Kidney epithelial cell (primary cell): ENCODE data around the gene YPEL1. TPM values are rescaled to one million over a fixed set of nuclear protein-coding genes. Genes with fewer than 3 reads are reported as not detected.
A peak's percentile ranks its signal among the peaks of the same experiment; 100 is the strongest.

Experiments used
- DNase-seq: peaks from one replicate; pipeline ENCODE4 v3.0.0-alpha.2; 2010; ENCODE audit warnings: low read depth
- H3K27me3 ChIP-seq: 2 replicates; pipeline ENCODE4 v1.6.0; 2011; ENCODE audit warnings: low read length; ENCODE audit not compliant: control insufficient read depth, insufficient read depth
- H3K36me3 ChIP-seq: 2 replicates; pipeline ENCODE4 v1.5.1; 2011; ENCODE audit warnings: low read length; ENCODE audit not compliant: control insufficient read depth, insufficient read depth
- H3K4me3 ChIP-seq: 2 replicates; pipeline ENCODE4 v1.5.1; 2011; ENCODE audit warnings: low read depth, mild to moderate bottlenecking, control low read depth, low read length
- total RNA-seq: library from RNA; depleted of rRNA; stranded (reverse); fragments of >200 nt; gene quantifications from 2 replicates; pipeline ENCODE4 v1.2.3, GENCODE V29; 2015
- TF ChIP-seq, protein P1 (sequence below): IDR thresholded peaks from 2 replicates; pipeline ENCODE4 v1.5.1; 2011; ENCODE audit warnings: mild to moderate bottlenecking, moderate library complexity, low read length, control low read depth, inconsistent platforms; ENCODE audit not compliant: insufficient read depth, poor library complexity, severe bottlenecking

YPEL1 gene
- total RNA-seq, 1 donor from 2014 or later: 4.9 TPM

DNA sequence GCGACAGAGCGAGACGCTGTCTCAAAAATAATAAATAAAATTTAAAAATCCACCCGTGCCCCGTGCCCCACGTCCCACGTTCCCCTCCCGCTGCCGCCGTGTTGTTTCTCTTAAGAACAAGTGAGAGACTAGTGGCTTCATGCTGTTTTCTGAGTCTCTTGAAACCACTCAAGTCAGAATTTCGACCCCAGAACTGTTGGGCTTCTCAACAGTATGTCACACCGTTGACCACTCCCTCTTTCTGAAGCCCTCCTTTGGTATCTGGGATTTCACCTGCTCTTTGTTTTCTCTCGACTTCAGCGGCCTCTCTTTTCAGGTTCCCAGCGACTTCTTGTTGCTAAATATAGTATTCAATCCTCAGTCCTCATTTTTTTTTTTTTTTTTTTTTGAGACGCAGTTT lies 68.8 kb downstream of the YPEL1 start:
- peak overlapping the region; percentile 76 for H3K4me3 ChIP-seq
- no peaks in the 10 kb centered on the region for H3K36me3 ChIP-seq
- no peak for DNase-seq
- no peaks in the 10 kb centered on the region for H3K27me3 ChIP-seq
- TF ChIP-seq, protein P1, sequence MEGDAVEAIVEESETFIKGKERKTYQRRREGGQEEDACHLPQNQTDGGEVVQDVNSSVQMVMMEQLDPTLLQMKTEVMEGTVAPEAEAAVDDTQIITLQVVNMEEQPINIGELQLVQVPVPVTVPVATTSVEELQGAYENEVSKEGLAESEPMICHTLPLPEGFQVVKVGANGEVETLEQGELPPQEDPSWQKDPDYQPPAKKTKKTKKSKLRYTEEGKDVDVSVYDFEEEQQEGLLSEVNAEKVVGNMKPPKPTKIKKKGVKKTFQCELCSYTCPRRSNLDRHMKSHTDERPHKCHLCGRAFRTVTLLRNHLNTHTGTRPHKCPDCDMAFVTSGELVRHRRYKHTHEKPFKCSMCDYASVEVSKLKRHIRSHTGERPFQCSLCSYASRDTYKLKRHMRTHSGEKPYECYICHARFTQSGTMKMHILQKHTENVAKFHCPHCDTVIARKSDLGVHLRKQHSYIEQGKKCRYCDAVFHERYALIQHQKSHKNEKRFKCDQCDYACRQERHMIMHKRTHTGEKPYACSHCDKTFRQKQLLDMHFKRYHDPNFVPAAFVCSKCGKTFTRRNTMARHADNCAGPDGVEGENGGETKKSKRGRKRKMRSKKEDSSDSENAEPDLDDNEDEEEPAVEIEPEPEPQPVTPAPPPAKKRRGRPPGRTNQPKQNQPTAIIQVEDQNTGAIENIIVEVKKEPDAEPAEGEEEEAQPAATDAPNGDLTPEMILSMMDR: no peak

DNA sequence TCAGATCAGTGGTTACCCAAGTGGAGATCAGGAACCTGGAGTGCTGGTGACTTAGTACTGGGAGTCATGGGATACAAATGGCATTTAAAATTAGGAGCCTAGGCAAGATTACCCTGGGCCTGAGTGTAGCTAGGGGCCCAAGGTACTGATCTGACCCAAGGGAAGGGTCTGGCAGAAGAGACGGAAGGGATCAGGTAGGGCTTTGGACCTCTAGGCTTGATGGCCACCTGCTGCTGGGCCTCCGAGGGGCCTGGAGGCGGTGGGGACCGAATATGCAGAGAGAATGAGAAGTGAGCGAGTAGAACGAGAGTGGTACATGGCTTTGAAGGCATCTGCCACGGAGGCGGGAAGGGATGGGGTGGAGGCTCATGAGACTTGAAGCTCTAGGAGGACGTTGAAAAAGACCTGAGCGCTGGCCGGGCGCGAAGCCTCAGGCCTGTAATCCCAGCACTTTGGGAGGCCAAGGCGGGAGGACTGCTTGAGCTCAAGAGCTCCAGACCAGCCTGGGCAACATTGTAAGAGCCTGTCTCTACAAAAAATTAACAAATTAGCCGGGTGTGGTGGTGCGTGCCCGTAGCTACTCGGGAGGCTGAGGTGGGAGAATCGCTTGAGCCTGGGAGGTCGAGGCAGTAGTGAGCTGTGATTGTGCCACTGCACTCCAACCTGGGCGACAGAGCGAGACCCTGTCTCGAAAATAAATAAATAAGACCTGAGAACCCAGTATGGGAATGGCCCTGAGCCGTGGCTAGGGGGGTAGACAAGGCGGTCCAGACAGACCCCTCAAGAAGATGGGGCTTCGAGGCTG lies 70.3 kb downstream of the YPEL1 start:
- no peak for DNase-seq
- Histone ChIP-seq H3K36me3 (no peaks in the 10 kb centered on the region), H3K4me3 (peak overlapping the region; percentile 76), H3K27me3 (no peaks in the 10 kb centered on the region)
- TF ChIP-seq, protein P1: no peak

DNA sequence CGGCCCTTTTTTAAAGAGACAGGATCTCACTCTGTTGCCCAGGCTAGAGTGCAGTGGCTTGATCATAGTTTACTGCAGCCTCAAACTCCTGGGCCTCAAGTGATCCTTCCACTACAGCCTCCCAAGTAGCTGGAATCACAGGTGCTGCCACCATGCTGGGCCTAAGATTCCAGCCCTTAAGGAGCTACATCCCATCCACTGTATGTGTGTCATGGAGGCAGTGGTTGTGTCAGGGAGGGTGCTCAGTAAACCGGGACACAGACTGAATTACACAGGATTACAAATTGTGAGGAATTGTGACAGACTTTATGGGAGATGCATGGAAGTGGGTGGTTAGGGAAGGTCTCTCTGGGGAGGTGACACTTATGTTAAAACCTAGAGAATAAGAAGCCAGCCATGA lies 71.9 kb downstream of the YPEL1 start:
- TF ChIP-seq, protein P1: no peak
- Histone ChIP-seq H3K4me3 (no peak overlapping the region), H3K27me3 (no peaks in the 10 kb centered on the region), H3K36me3 (no peaks in the 10 kb centered on the region)
- no peak for DNase-seq

DNA sequence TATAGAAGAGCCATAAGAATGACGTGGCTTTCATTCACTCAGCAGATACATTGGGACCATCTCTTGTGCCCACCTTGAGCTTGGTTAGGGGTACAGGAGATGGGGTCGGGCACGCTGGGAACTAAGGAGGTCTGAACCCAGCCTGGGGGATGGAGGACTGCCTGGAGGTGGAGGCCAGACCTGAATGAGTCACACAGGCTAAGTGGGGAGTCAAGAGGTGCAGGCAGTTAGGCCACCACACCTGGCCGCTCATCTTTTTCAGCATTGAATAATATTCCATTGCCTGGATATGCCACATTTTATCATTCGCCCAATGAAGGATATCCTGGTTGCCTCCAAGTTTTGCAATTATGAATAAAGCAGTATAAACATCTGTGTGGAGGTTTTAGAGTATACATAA lies 73.6 kb downstream of the YPEL1 start:
- DNase-seq: no peak
- Histone ChIP-seq H3K4me3 (no peak overlapping the region), H3K27me3 (no peaks in the 10 kb centered on the region), H3K36me3 (no peaks in the 10 kb centered on the region)
- TF ChIP-seq, protein P1: no peak

DNA sequence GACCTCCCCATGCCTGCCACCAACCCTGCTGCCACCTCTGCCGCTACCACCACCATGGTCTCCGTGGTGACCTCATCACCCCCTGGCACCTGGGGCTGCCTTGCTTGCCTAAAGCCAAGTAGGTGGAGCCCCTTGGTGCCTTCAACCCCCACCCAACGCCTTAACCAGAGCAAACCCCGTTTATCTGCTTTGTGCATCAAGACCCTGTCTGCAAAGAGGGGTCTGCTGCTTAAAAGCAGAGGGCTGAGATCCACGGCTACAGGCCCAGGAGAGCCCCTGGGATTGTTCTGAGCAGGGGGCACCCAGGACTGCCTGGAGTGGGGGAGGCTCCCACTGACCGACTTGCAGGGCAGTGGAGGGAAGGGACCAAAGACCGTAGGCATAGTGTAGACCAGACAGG lies 74.7 kb downstream of the YPEL1 start:
- DNase-seq: no peak
- Histone ChIP-seq H3K4me3 (no peak overlapping the region), H3K27me3 (no peaks in the 10 kb centered on the region), H3K36me3 (no peaks in the 10 kb centered on the region)
- TF ChIP-seq, protein P1: no peak

DNA sequence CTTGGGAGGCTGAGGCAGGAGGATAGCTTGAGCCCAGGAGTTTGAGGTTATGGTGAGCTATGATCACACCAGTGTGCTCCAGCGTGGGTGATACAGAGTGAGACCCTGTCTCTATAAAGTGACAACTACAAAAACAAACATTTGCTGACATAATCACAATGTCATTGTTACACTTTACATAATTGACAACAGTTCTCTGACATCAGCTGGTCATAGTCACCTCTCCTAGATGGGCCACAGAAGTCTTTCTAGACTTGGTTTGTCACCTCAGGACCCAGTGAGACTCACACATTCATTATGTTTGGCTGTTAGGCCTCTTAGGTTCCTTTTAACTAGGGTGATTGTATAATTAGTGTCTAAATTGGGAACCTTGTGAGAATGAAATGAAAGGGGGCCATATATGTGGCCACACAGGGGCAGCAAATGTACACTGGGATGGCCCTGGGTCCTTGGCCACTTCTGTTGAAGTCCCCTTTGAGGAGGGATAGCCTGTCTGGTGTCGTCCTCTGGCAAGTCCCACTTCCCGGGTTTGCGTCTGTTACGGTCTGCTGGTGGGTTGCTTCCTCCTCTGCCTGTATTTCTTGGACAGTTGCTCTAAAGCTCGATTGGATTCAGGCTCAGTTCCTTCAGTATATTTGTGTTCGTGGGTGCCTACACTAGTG lies 75.6 kb downstream of the YPEL1 start:
- TF ChIP-seq, protein P1: no peak
- no peaks in the 10 kb centered on the region for H3K27me3 ChIP-seq
- H3K4me3 ChIP-seq: no peak overlapping the region
- no peaks in the 10 kb centered on the region for H3K36me3 ChIP-seq
- DNase-seq: no peak
